UCSD-AML1 (cell line): ENCODE measurements around the gene TXNRD3.
"Not testable (repeated sequence)": the region's sequence is repeated elsewhere in the genome, so short reads cannot be mapped to it uniquely, and the experiment has no call there.

Source experiments
- DNase-seq: peaks from one replicate; lab custom pipeline; 2025; ENCODE audit not compliant: unreplicated experiment; lab: John Stamatoyannopoulos, UW

The TXNRD3 gene

DNA sequence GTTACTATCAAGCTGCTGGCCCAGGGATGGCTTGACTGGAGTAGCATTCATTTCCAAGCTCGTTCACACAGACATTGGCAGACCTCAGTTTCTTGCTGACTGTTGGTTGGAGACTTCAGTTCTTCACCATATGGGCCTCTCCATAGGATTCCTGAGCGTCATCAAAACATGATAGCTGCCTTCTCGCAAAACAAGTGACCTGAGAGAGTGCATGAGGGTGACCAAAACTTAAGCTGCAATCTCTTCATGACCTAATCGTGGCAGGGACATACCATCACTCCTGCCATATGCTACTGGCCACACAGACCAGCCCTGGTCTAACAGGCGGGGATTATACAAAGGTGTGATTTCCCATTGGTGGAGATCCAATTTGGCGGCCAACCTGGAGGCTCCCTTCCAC lies 50.2 kb downstream of the TXNRD3 start:
- no peak for DNase-seq

GRCh38 chr3:126599101-126599500 lies 55.8 kb downstream of the TXNRD3 start:
- no peak for DNase-seq

DNA sequence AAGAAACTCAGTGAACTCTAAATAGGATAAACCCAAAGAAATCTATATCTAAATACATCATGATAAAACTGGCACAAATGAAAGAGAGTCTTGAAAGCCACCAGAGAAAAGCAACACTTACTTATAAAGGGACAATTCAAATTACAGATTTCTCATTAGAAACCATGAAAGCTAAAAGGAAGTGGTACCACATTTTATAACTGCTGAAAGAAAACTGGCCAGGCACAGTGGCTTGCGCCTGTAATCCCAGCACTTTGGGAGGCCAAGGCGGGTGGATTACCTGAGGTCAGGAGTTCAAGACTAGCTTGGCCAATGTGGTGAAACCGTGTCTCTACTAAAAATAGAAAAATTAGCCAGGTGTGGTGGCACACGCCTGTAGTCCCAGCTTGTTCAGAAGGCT lies 59.4 kb downstream of the TXNRD3 start:
- DNase-seq, result not testable (repeated sequence)

GRCh38 chr3:126591515-126591914 lies 63.4 kb downstream of the TXNRD3 start:
- not testable (repeated sequence) for DNase-seq

DNA sequence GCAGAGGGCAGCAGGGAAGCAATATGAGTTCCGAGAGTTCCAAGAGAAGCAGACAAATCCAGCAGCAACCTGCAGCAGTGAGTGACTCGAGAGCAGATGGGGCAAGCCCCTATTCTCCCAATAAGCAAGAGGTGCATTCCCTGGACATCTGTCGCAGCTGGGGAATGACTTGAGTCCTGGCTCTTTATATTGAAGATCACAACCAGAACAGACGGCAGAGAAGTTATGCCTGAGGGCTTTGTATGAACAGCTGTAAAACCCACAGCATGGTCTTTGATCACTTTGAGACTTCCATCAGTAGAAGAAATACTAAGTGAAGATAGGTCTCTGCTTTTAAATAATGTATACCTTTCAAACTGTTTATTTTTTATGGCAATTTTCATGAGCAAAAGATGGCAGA lies 72.6 kb downstream of the TXNRD3 start:
- no peak for DNase-seq

DNA sequence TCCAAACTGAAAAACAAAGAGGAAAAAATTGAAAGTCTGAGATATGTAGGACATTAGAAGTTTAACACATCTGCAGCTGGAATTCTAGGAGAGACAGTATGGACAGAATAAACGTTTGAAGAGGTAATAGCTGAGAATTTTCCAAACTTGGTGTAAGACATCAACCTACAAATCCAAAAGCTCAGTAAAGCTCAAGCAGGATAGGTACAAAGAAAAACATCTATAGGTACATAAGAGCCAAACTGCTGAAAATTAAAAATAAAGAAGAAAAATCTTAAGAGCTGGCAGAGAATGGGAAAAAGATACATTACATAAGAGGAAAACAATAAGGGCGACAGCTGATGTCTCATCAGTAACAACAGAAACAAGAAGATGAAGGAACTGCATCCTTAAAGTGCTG lies 73.4 kb downstream of the TXNRD3 start:
- DNase-seq, result no peak

GRCh38 chr3:126580746-126581145 lies 74.2 kb downstream of the TXNRD3 start:
- DNase-seq, result no peak

DNA sequence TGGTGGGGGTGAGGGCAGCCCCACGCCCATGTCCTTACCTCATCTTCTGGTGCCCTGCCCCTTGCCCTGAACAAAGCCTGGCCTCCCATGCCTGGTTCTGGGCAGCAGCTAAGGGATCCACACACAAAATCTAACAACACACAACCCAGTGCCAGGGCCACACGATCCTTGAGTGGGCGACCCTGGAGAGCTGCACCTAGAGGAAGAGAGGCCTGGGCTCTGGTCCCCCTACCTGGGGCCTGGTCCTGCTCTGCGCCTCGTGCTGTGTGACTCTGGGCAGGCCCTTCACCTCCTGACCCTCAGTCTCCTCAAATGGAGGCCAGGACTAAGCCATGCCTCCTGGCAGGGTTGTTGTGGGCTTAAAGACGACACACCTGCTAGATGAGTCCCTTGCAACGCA lies 76.2 kb downstream of the TXNRD3 start:
- DNase-seq, result no peak

DNA sequence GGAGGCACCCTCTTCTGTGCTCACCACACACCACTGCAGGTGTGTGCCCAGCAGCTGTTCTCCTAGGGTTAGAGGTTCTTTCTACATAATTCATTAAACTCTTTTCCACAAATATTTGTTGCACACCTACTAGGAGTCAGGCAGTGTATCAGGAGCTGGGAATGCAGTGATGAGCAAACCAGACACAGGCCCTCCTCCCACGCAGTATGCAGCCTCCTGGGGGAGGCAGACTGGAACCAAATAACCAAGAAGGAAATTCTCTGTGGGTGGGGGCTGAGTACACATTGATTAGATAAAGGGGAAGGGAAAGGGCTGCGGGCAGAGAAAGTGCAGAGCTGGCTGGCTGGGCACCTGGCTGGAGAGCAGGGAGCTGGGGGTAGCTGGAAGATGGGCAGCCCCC lies 77.7 kb downstream of the TXNRD3 start:
- DNase-seq, result no peak

- DNase-seq, result no peak
These were observed 81.3 kb downstream of the TXNRD3 start for GRCh38 chr3:126573492-126574117.

DNA sequence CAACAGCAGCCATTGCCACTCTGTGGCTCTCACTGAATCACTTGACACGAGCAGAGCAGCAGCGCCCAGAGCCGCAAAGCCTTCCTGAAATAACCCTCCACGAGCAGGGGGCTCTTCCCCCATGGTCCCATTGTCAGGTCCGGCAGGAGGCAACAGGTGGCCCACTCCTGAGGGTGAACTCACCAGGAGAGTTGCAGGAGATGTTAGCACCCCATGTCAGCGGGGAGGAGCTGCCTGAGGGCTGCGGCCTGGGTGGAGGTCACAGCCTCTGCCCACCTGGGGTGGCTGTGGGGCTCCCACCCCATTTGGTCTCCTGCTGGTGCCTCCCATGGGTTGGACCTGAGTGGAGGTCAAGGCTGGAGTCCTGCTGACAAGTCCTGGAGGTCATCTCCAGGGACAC lies 83.8 kb downstream of the TXNRD3 start:
- no peak for DNase-seq

- DNase-seq, result no peak
These were observed 84.8 kb downstream of the TXNRD3 start for GRCh38 chr3:126570103-126570541.

DNA sequence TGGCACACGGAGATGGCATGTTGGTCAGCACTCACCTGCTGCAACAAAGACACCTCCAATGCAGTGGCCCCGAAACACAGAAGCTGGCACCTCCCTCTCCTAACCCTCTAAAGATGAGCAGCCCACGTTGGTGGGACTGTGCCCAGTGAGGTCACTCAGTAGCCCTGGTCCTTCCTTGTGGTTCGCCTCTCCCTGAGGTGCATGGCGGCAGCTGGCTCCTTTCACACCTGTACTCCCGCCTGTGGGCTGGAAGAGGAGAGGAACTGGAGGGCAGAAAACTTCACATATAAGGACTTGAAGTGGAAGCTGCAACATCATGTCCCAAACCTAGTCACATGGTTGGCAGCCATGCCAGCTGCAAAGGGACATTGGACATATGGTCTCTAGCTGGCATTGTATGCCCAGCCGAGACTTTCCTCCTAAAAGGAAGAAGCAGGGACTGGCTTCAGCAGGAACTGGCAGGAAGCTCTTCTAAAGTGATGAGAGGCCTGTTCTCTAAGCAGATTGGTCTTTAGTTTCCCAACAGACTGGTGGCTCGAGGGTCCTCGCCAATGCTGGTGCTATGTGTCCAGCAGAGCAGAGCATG lies 85.4 kb downstream of the TXNRD3 start:
- no peak for DNase-seq

DNA sequence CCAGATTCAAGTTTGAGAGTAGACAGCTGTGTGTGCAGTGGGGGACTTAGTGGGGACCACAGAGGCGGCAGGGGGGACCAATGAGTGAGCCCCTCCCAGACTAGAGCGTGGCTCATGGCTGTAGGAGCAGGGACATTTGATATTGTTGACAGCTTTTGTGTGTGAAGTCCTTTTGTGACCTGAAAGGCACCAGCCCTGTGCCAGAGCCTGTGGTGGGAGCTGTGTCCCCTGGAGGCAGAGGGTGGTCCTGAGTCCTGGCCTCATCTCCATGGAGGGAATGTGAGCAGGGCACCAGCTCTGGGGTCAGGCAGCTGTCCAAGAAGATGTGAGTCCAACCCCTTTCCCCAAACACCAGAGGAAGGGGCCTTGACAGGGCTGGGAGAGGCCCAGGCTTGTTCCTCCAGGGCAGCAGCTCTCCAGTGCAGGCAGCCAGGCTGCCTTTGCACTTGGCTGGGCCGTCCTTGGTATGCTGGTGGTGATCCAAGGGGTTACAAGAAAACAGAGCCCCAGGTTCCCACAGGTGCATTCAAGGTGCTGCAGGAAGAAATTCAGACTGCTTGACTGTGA lies 86.1 kb downstream of the TXNRD3 start:
- no peak for DNase-seq

GRCh38 chr3:126567696-126568438 lies 87.1 kb downstream of the TXNRD3 start:
- no peak for DNase-seq

GRCh38 chr3:126562737-126563276 lies 92.1 kb downstream of the TXNRD3 start:
- DNase-seq, result no peak

- no peak for DNase-seq
These were observed 96.4 kb downstream of the TXNRD3 start, which contains the start of gene C3orf22 for GRCh38 chr3:126558336-126559071. C3orf22 (minus strand) TSS chr3:126558932; CDS start chr3:126553390, 5,542 bp downstream.

DNA sequence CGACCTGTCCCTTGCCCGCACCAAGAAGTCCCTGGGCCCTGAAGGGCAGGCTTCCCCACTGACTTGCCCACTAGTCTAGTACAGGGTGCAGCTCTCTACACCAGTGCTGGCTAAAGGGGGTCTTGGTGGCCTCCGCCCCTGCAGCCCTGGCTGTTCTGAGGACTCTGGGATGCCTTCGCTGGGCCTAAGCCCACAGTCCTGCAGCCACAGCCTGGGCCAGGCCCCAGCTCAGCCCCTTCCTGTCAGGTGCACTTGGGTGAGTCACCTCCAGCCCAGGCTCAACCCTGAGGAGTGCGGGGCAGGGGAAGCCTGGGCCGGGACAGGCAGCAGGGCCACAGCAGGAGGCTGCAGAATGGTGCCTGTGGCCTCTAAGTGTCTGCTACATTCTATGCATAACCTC lies 97.2 kb downstream of the TXNRD3 start:
- DNase-seq, result no peak

DNA sequence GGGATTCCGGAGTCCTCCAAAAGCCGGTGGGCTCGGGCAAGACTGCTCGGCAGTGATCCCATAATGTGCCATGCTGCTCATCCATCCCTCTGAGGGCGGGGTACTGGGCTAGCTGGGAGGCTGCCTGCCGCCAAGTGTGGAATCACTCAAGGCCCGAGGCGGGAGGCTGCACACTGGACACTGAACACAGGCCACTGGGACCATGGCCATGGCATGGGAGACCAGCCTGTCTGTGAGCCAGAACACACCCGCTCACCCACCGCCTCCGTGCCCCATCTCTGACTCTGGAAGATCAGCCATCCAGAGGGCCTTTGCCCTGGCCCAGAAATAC lies 97.5 kb downstream of the TXNRD3 start:
- no peak for DNase-seq
